H1 (cell line): ENCODE data around the gene ACSF3. TPM values are rescaled to one million over a fixed set of nuclear protein-coding genes. Genes with fewer than 3 reads are reported as not detected.

Source experiments
- SIRT6 ChIP-seq: IDR thresholded peaks from one replicate; pipeline ENCODE4 v1.7.1; 2012; ENCODE audit warnings: low read length, inconsistent platforms
- polyA plus RNA-seq, 7 experiments: library from polyadenylated mRNA; depleted of rRNA in 3 of 7; stranded (reverse) in 5 of 7; unstranded in 2 of 7; fragments of >200 nt in 5 of 7; fragments of 200-250 nt in 2 of 7; gene quantifications; 1 replicate in 5 of 7; 2 replicates in 1 of 7; 4 replicates in 1 of 7; pipeline versions ENCODE4 v1.2.1 to v1.2.3, GENCODE V29; 2011 to 2013; ENCODE audit warnings: missing spikeins in 2 of 7, mixed read lengths in 2 of 7
- total RNA-seq: library from RNA; stranded (reverse); fragmentation: NEBNext Ultra II Directional; extraction: Animal tissue kit (Norgen Biotek cat#: 25700); gene quantifications from 2 replicates; pipeline ENCODE4 v1.2.1, GENCODE V29; 2021

Gene ACSF3
- total and polyA plus RNA-seq, 2 of the 8 experiments (the other 6 are each of a cell fraction or from before 2014, with no cell fraction given) = 15.6 to 22.9 TPM

DNA sequence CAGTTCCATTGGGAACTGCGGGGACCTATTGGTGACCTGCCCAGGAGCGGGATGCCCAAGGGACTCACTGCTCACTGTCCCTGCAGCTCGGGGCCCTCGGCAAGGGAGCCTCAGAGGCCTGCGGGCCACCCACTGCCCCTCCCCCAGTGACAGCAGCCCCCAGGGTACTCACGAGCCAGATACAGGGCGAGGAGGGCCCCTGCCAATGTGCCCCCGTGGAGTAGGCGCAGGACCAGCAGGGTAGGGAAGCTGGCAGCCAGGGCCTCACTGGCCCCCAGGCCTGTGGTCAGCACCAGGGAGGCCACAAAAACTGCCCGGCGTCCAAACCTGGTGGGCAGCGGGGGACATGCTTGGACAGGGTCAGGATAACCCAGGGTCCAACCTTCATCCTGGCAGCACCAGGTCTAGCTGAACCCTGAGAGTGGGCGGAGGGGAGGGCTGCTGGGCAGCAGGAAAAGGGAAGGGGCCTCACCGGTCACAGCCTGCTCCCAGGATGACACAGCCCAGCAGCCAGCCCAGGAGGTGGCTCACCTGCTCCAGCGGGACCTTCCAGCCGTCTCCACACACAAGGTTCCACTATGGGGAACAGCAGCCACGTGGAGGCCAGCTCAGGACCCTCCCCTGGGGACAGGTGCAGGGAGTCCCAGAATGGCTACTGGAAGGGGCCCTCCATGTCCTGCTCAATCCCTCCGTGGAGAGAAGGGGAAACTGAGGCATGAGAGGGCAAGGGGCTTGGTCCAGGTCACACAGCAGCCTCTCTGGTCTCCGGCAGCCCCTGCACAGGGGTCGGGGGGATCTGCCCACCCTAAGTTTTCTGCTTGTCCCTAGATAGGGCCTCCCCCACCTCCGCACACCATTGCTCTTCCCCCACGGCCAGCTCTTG is 105.8 kb downstream of the ACSF3 start (continued):
- TF ChIP-seq SIRT6 = no peak
- TF ChIP-seq, all 59 proteins: peak for 0
